B cell (primary cell): ENCODE results near the gene NUB1. TPM values are rescaled to one million over a fixed set of nuclear protein-coding genes. Genes with fewer than 3 reads are reported as not detected.

Experiments used
- ATAC-seq: fragments of 200-7000 bp; cut with Tn5 transposase; one replicate; pipeline ENCODE4 v1.10.0; 2021; ENCODE audit warnings: low read depth, mild to moderate bottlenecking, moderate number of reproducible peaks, moderate library complexity
- CTCF ChIA-PET: fragments of 350-600 bp; sonication (Branson Sonifier 250); formaldehyde crosslinking; loops from one replicate; lab custom pipeline; 2021; ENCODE audit warnings: antibody characterized with exemption, inconsistent platforms; lab: Charles Lee
- POLR2A ChIA-PET: fragments of 350-600 bp; sonication (Branson Sonifier 250); formaldehyde crosslinking; loops from one replicate; lab custom pipeline; 2021; ENCODE audit warnings: antibody characterized with exemption; lab: Charles Lee
- DNase-seq: peaks from one replicate; pipeline ENCODE4 v3.0.0; 2013
- H2AFZ ChIP-seq: 2 replicates; pipeline ENCODE4 v1.6.1; 2012; ENCODE audit warnings: mild to moderate bottlenecking, low read depth, low read length; ENCODE audit not compliant: insufficient read depth, poor library complexity, severe bottlenecking
- H3K27ac ChIP-seq, 2 donors: 1 replicate in 1 of 2; 2 replicates in 1 of 2; pipeline ENCODE4 v1.5.1; 2012 to 2013; ENCODE audit warnings: low read length in 2 of 2, mild to moderate bottlenecking in 2 of 2, moderate library complexity in 1 of 2
- H3K27me3 ChIP-seq, 4 experiments: fragments of 200-600 bp in 1 of 4; sonication (generic) in 1 of 4; replicated peaks in 1 of 4; 1 replicate in 2 of 4; 2 replicates in 2 of 4; pipeline versions ENCODE4 v1.6.1 to v1.7.0; 2013 to 2016; ENCODE audit warnings: low read length in 3 of 4, mild to moderate bottlenecking in 2 of 4, mixed read lengths in 1 of 4, moderate library complexity in 1 of 4; ENCODE audit not compliant: insufficient read depth in 4 of 4, control insufficient read depth in 3 of 4; ENCODE audit errors: control extremely low read depth in 1 of 4
- H3K36me3 ChIP-seq, 2 experiments: replicated peaks in 1 of 2; 1 replicate in 1 of 2; 2 replicates in 1 of 2; pipeline versions ENCODE4 v1.6.1 to v1.7.1; 2013; ENCODE audit warnings: low read length in 1 of 2; ENCODE audit not compliant: insufficient read depth in 2 of 2, control insufficient read depth in 1 of 2; ENCODE audit errors: control extremely low read depth in 1 of 2, extremely low read depth in 1 of 2
- H3K4me1 ChIP-seq, 2 donors: fragments of 200-600 bp in 1 of 2; sonication (generic) in 1 of 2; 1 replicate in 1 of 2; 2 replicates in 1 of 2; pipeline versions ENCODE4 v1.5.1 to v1.6.1; 2013 to 2017; ENCODE audit warnings: low read length in 2 of 2; ENCODE audit not compliant: control insufficient read depth in 2 of 2, insufficient read depth in 2 of 2
- H3K4me2 ChIP-seq: replicated peaks from 2 replicates; pipeline ENCODE3; 2012; ENCODE audit warnings: mild to moderate bottlenecking, low read depth, low read length; ENCODE audit not compliant: poor library complexity, severe bottlenecking
- H3K4me3 ChIP-seq, 5 experiments: fragments of 200-600 bp in 1 of 5; sonication (generic) in 1 of 5; 1 replicate in 3 of 5; 2 replicates in 2 of 5; pipeline versions ENCODE4 v1.5.1 to v1.7.0; 2011 to 2016; ENCODE audit warnings: low read length in 4 of 5, mild to moderate bottlenecking in 4 of 5, low read depth in 2 of 5, control low read depth in 1 of 5, moderate library complexity in 1 of 5; ENCODE audit not compliant: insufficient read depth in 1 of 5; ENCODE audit errors: control extremely low read depth in 1 of 5, extremely low read depth in 1 of 5
- H3K79me2 ChIP-seq: fragments of 200-600 bp; sonication (generic); one replicate; pipeline ENCODE4 v1.6.0; 2016; ENCODE audit warnings: low read length; ENCODE audit not compliant: control insufficient read depth, insufficient read depth
- H3K9ac ChIP-seq: fragments of 200-600 bp; sonication (generic); 2 replicates; pipeline ENCODE4 v1.6.1; 2017; ENCODE audit warnings: mild to moderate bottlenecking, low read length, moderate library complexity
- H3K9me3 ChIP-seq, 3 donors: one replicate each; pipeline versions ENCODE4 v1.6.1 to v1.7.1; 2013; ENCODE audit warnings: low read length in 2 of 3; ENCODE audit not compliant: control insufficient read depth in 2 of 3, insufficient read depth in 1 of 3; ENCODE audit errors: control extremely low read depth in 1 of 3
- H4K20me1 ChIP-seq: 2 replicates; pipeline ENCODE4 v1.6.0; 2012; ENCODE audit warnings: mild to moderate bottlenecking, low read length; ENCODE audit not compliant: insufficient read depth, control insufficient read depth, poor library complexity, severe bottlenecking
- H3K27ac Mint-ChIP-seq: one replicate; pipeline ENCODE4 v1.8.0; 2021; ENCODE audit warnings: mixed read lengths
- H3K27me3 Mint-ChIP-seq: one replicate; pipeline ENCODE4 v1.8.0; 2021; ENCODE audit warnings: mixed read lengths
- H3K4me1 Mint-ChIP-seq: one replicate; pipeline ENCODE4 v1.8.0; 2021; ENCODE audit warnings: mixed read lengths
- H3K4me3 Mint-ChIP-seq: one replicate; pipeline ENCODE4 v1.8.0; 2021; ENCODE audit warnings: mixed read lengths
- H3K9me3 Mint-ChIP-seq: one replicate; pipeline ENCODE4 v1.8.0; 2022; ENCODE audit warnings: mixed read lengths; ENCODE audit not compliant: insufficient read depth
- CTCF ChIP-seq: fragments of 200-600 bp; IDR thresholded peaks from one replicate; pipeline ENCODE4 v1.8.0; 2022; ENCODE audit warnings: antibody characterized with exemption, mild to moderate bottlenecking
- EZH2 ChIP-seq: IDR thresholded peaks from 2 replicates; pipeline ENCODE4 v1.6.1; 2012; ENCODE audit warnings: borderline replicate concordance, low read depth, mild to moderate bottlenecking, moderate library complexity, low read length; ENCODE audit not compliant: insufficient read depth, poor library complexity, severe bottlenecking
- WGBS: methylation state at CpG from one replicate; pipeline ENCODE4 v1.1.5; 2013; ENCODE audit warnings: missing lambda C conversion rate; ENCODE audit not compliant: insufficient coverage; 5-methylcytosine and 5-hydroxymethylcytosine counted together
- intact Hi-C: fragments of 100-400 bp; cut with micrococcal nuclease; formaldehyde crosslinking; loops from one replicate; pipeline ENCODE4 v1.10.0; 2022
- polyA plus RNA-seq: library from polyadenylated mRNA; depleted of rRNA; stranded (reverse); fragments of >200 nt; gene quantifications from 2 replicates; pipeline ENCODE4 v1.2.3, GENCODE V29; 2012
- total RNA-seq, 2 donors: library from RNA; stranded (reverse); fragments of 120-200 nt in 1 of 2; gene quantifications; 1 replicate in 1 of 2; 2 replicates in 1 of 2; pipeline versions ENCODE4 v1.2.3 to v1.2.4, GENCODE V29; 2013 to 2022

The NUB1 gene
- total and polyA plus RNA-seq, 2 donors (not counting 1 experiment from before 2014, with no cell fraction given) = 55.0 to 104 TPM

- no peaks in the 10 kb centered on the region for H4K20me1 ChIP-seq
- H3K4me3 ChIP-seq = no peak overlapping the region
- H2AFZ ChIP-seq = no peak overlapping the region
- H3K79me2 ChIP-seq = no peaks in the 10 kb centered on the region
- TF ChIP-seq EZH2 = no peak
- TF ChIP-seq CTCF = no peak
- H3K4me3 Mint-ChIP-seq = no peak overlapping the region
- H3K4me2 ChIP-seq = no peak overlapping the region
- no peaks in the 10 kb centered on the region for H3K36me3 ChIP-seq
- no peak overlapping the region for H3K9ac ChIP-seq
- H3K4me1 Mint-ChIP-seq = peaks cover 10% of the 10 kb centered on the region
- peaks cover 0 to 3% (median 0%) of the 10 kb centered on the region in 3 donors for H3K9me3 ChIP-seq
- no peak overlapping the region for H3K27ac ChIP-seq
- intact Hi-C loops = no loop called here
- H3K27me3 Mint-ChIP-seq = peaks cover 3% of the 10 kb centered on the region
- no peak for DNase-seq
- ChIA-PET CTCF (interaction anchor here (1.4 to 1.7 kb wide), 2 partner anchors 15 to 32 kb away, joined by 3 to 4 read pairs; no protein-coding TSS in a partner anchor), POLR2A (no interaction called here)
- ATAC-seq = no peak
- no CpG with 5 or more reads among the region's 1 CpG for WGBS
- H3K27me3 ChIP-seq = no peaks in the 10 kb centered on the region
- H3K27ac Mint-ChIP-seq = no peak overlapping the region
- peaks cover 4% of the 10 kb centered on the region in 2 donors for H3K4me1 ChIP-seq
- H3K9me3 Mint-ChIP-seq = peaks cover 2% of the 10 kb centered on the region
Observed at GRCh38 chr7:151334628-151335027, 7.0 kb upstream of the NUB1 start.

GRCh38 chr7:151336027-151336708, 5.4 kb upstream of the NUB1 start:
- 97% methylated on average over 8 of the region's 12 CpGs for WGBS
- no peak for DNase-seq
- Mint-ChIP-seq H3K9me3 (peaks cover 5% of the 10 kb centered on the region), H3K27me3 (no peaks in the 10 kb centered on the region), H3K4me1 (peaks cover 25% of the 10 kb centered on the region), H3K4me3 (no peak overlapping the region), H3K27ac (no peak overlapping the region)
- Histone ChIP-seq H3K4me2 (no peak overlapping the region), H3K4me1 (peaks cover 17 to 19% of the 10 kb centered on the region in 2 donors), H4K20me1 (no peaks in the 10 kb centered on the region), H2AFZ (no peak overlapping the region), H3K9ac (no peak overlapping the region), H3K4me3 (no peak overlapping the region), H3K27me3 (no peaks in the 10 kb centered on the region), H3K79me2 (no peaks in the 10 kb centered on the region), H3K27ac (no peak overlapping the region), H3K9me3 (peaks cover 0 to 9% (median 0%) of the 10 kb centered on the region in 3 donors), H3K36me3 (no peaks in the 10 kb centered on the region)
- intact Hi-C loops = loop anchor here (2.0 kb wide), 1 partner anchor 15 kb away; no protein-coding TSS in a partner anchor
- ChIA-PET CTCF (interaction anchor here (0.7 kb wide), 1 partner anchor 21 kb away, joined by 7 read pairs; no protein-coding TSS in a partner anchor), POLR2A (no interaction called here)
- no peak for ATAC-seq
- no peak for TF ChIP-seq EZH2
- TF ChIP-seq CTCF = no peak
